Activated T-helper 2 cell treated with anti-CD3 and anti-CD28 coated beads, Interferon-gamma antibody, Interleukin-2, Interleukin-4, amounts not matched to agents 10 μg/mL and 5 μg/mL and 100 μg/mL, durations not matched to agents 14 hours and 24 hours and 36 hours (primary cell): ENCODE measurements around the gene SLC23A1. TPM values are rescaled to one million over a fixed set of nuclear protein-coding genes. Genes with fewer than 3 reads are reported as not detected.
"Not testable (repeated sequence)": the region's sequence is repeated elsewhere in the genome, so short reads cannot be mapped to it uniquely, and the experiment has no call there.

Source experiments
- DNase-seq: peaks from one replicate; pipeline ENCODE4 v3.0.0; 2021; ENCODE audit warnings: low spot score
- H3K27ac Mint-ChIP-seq: one replicate; pipeline ENCODE4 v1.8.0; 2021; ENCODE audit warnings: mixed read lengths
- H3K27me3 Mint-ChIP-seq: one replicate; pipeline ENCODE4 v1.8.0; 2021; ENCODE audit warnings: low read depth, mixed read lengths
- H3K36me3 Mint-ChIP-seq: one replicate; pipeline ENCODE4 v1.8.0; 2021; ENCODE audit warnings: low read depth, mixed read lengths
- H3K4me1 Mint-ChIP-seq: one replicate; pipeline ENCODE4 v1.8.0; 2021; ENCODE audit warnings: low read depth, mixed read lengths
- H3K4me3 Mint-ChIP-seq: one replicate; pipeline ENCODE4 v1.8.0; 2021; ENCODE audit warnings: low read depth, mild to moderate bottlenecking, moderate library complexity, mixed read lengths
- H3K9me3 Mint-ChIP-seq: one replicate; pipeline ENCODE4 v1.8.0; 2021; ENCODE audit warnings: mixed read lengths
- intact Hi-C: fragments of 100-400 bp; cut with micrococcal nuclease; formaldehyde crosslinking; loops from one replicate; pipeline ENCODE4 v1.15.1; 2023
- total RNA-seq: library from RNA; stranded (reverse); gene quantifications from 2 replicates; pipeline ENCODE4 v1.2.3, GENCODE V29; 2022

The SLC23A1 gene
- total RNA-seq, 1 donor from 2014 or later: 4.2 TPM

GRCh38 chr5:139392678-139393496, 9.8 kb upstream of the SLC23A1 start:
- DNase-seq: peak; percentile 84
- H3K9me3 Mint-ChIP-seq: no peaks in the 10 kb centered on the region
- intact Hi-C loops: loop anchor here (1.0 to 5.0 kb wide), 4 partner anchors 11 to 816 kb away; partner anchors contain the start of genes DNAJC18, HSPA9 and SPATA24
- H3K27ac Mint-ChIP-seq: peak overlapping the region; percentile 97
- H3K36me3 Mint-ChIP-seq: peaks cover 58% of the 10 kb centered on the region
- peaks cover 51% of the 10 kb centered on the region for H3K4me1 Mint-ChIP-seq
- H3K27me3 Mint-ChIP-seq: no peaks in the 10 kb centered on the region
- peak overlapping the region; percentile 96 for H3K4me3 Mint-ChIP-seq

- peaks cover 51% of the 10 kb centered on the region for H3K4me1 Mint-ChIP-seq
- no peaks in the 10 kb centered on the region for H3K9me3 Mint-ChIP-seq
- peak overlapping the region; percentile 100 for H3K27ac Mint-ChIP-seq
- peaks cover 52% of the 10 kb centered on the region for H3K36me3 Mint-ChIP-seq
- no peaks in the 10 kb centered on the region for H3K27me3 Mint-ChIP-seq
- intact Hi-C loops: loop anchor here (2.0 to 5.0 kb wide), 3 partner anchors 46 to 815 kb away; partner anchors contain the start of genes DNAJC18 and HSPA9
- DNase-seq: no peak
- H3K4me3 Mint-ChIP-seq: peak overlapping the region; percentile 100
Observed at GRCh38 chr5:139392324-139392677, 9.2 kb upstream of the SLC23A1 start.

- intact Hi-C loops: loop anchor here (2.0 to 5.0 kb wide), 5 partner anchors 47 to 814 kb away; partner anchors contain the start of genes DNAJC18, HSPA9 and MATR3
- peak overlapping the region; percentile 100 for H3K4me3 Mint-ChIP-seq
- H3K36me3 Mint-ChIP-seq: peaks cover 46% of the 10 kb centered on the region
Observed at GRCh38 chr5:139391570-139392323, 8.7 kb upstream of the SLC23A1 start.

GRCh38 chr5:139390639-139391569, 7.8 kb upstream of the SLC23A1 start:
- H3K9me3 Mint-ChIP-seq: no peaks in the 10 kb centered on the region
- DNase-seq: no peak
- peak overlapping the region; percentile 100 for H3K4me3 Mint-ChIP-seq
- intact Hi-C loops: loop anchor here (1.0 to 5.0 kb wide), 6 partner anchors 24 to 814 kb away; partner anchors contain the start of genes HSPA9 and MATR3
- H3K27ac Mint-ChIP-seq: peak overlapping the region; percentile 100
- H3K27me3 Mint-ChIP-seq: no peaks in the 10 kb centered on the region
- peaks cover 49% of the 10 kb centered on the region for H3K4me1 Mint-ChIP-seq
- peaks cover 38% of the 10 kb centered on the region for H3K36me3 Mint-ChIP-seq

More at GRCh38 chr5:139391570-139392323, 8.7 kb upstream of the SLC23A1 start:
- H3K27me3 Mint-ChIP-seq: no peaks in the 10 kb centered on the region
- H3K4me1 Mint-ChIP-seq: peaks cover 48% of the 10 kb centered on the region
- DNase-seq: no peak
- H3K27ac Mint-ChIP-seq: peak overlapping the region; percentile 100
- H3K9me3 Mint-ChIP-seq: no peaks in the 10 kb centered on the region

- H3K27me3 Mint-ChIP-seq: no peaks in the 10 kb centered on the region
- intact Hi-C loops: loop anchor here (1.0 to 5.0 kb wide), 6 partner anchors 25 to 813 kb away; partner anchors contain the start of genes HSPA9 and MATR3
- H3K4me3 Mint-ChIP-seq: peak within 1 kb of the TSS; percentile 100
- H3K9me3 Mint-ChIP-seq: no peaks in the 10 kb centered on the region
- H3K4me1 Mint-ChIP-seq: peaks cover 55% of the 10 kb centered on the region
- H3K27ac Mint-ChIP-seq: peak within 1 kb of the TSS; percentile 100
- H3K36me3 Mint-ChIP-seq: peaks cover 32% of the 10 kb centered on the region
- DNase-seq: peak; percentile 79
Observed at GRCh38 chr5:139389701-139390638, 6.9 kb upstream of the SLC23A1 start, which contains the start of gene MZB1. Gene MZB1, minus strand, starts transcription at chr5:139389913. Its CDS starts 57 bp downstream, at chr5:139389856.

- Mint-ChIP-seq H3K36me3 (peaks cover 26% of the 10 kb centered on the region), H3K27ac (peak overlapping the region; percentile 60), H3K4me1 (peaks cover 61% of the 10 kb centered on the region), H3K4me3 (peak overlapping the region; percentile 68), H3K9me3 (no peaks in the 10 kb centered on the region), H3K27me3 (no peaks in the 10 kb centered on the region)
- no peak for DNase-seq
- intact Hi-C loops: no loop called here
Observed at GRCh38 chr5:139388198-139388821, 5.2 kb upstream of the SLC23A1 start.

- H3K27me3 Mint-ChIP-seq: no peaks in the 10 kb centered on the region
- intact Hi-C loops: no loop called here
- H3K4me3 Mint-ChIP-seq: peak overlapping the region; percentile 68
- peak overlapping the region; percentile 60 for H3K27ac Mint-ChIP-seq
- DNase-seq: no peak
- peaks cover 21% of the 10 kb centered on the region for H3K36me3 Mint-ChIP-seq
- no peaks in the 10 kb centered on the region for H3K9me3 Mint-ChIP-seq
- H3K4me1 Mint-ChIP-seq: peaks cover 59% of the 10 kb centered on the region
Observed at GRCh38 chr5:139387611-139388197, 4.6 kb upstream of the SLC23A1 start.

GRCh38 chr5:139386956-139387355, 3.9 kb upstream of the SLC23A1 start:
- H3K36me3 Mint-ChIP-seq: peaks cover 20% of the 10 kb centered on the region
- peak overlapping the region; percentile 39 for H3K27ac Mint-ChIP-seq
- H3K27me3 Mint-ChIP-seq, H3K9me3 Mint-ChIP-seq, H3K4me3 Mint-ChIP-seq, intact Hi-C loops, DNase-seq: not testable (repeated sequence)
- peaks cover 58% of the 10 kb centered on the region for H3K4me1 Mint-ChIP-seq

- H3K4me3 Mint-ChIP-seq: no peak overlapping the region
- H3K4me1 Mint-ChIP-seq: peaks cover 51% of the 10 kb centered on the region
- no peaks in the 10 kb centered on the region for H3K27me3 Mint-ChIP-seq
- no peaks in the 10 kb centered on the region for H3K9me3 Mint-ChIP-seq
- intact Hi-C loops: no loop called here
- DNase-seq: no peak
- peak overlapping the region; percentile 84 for H3K27ac Mint-ChIP-seq
- peaks cover 14% of the 10 kb centered on the region for H3K36me3 Mint-ChIP-seq
Observed at GRCh38 chr5:139386050-139386438, 2.9 kb upstream of the SLC23A1 start.

- intact Hi-C loops: no loop called here
- no peaks in the 10 kb centered on the region for H3K9me3 Mint-ChIP-seq
- H3K4me1 Mint-ChIP-seq: peaks cover 44% of the 10 kb centered on the region
- peaks cover 10% of the 10 kb centered on the region for H3K36me3 Mint-ChIP-seq
- peak overlapping the region; percentile 56 for H3K4me3 Mint-ChIP-seq
- H3K27me3 Mint-ChIP-seq: no peaks in the 10 kb centered on the region
- DNase-seq: no peak
- peak overlapping the region; percentile 84 for H3K27ac Mint-ChIP-seq
Observed at GRCh38 chr5:139385061-139386049, 2.3 kb upstream of the SLC23A1 start.
